Osteocyte (in vitro differentiated cells): ENCODE results near the gene ADAM29. TPM values are rescaled to one million over a fixed set of nuclear protein-coding genes. Genes with fewer than 3 reads are reported as not detected.
"Not testable (repeated sequence)": the region's sequence is repeated elsewhere in the genome, so short reads cannot be mapped to it uniquely, and the experiment has no call there.

ENCODE experiments used
- DNase-seq: peaks from one replicate; pipeline ENCODE4 v3.0.0; 2021; ENCODE audit warnings: mixed read lengths; ENCODE audit not compliant: unreplicated experiment; ENCODE audit errors: extremely low spot score
- H3K27ac Mint-ChIP-seq: one replicate; pipeline ENCODE4 v1.8.0; 2021; ENCODE audit warnings: mild to moderate bottlenecking, mixed read lengths; ENCODE audit not compliant: unreplicated experiment
- H3K27me3 Mint-ChIP-seq: one replicate; pipeline ENCODE4 v1.8.0; 2021; ENCODE audit warnings: mixed read lengths; ENCODE audit not compliant: unreplicated experiment
- H3K36me3 Mint-ChIP-seq: one replicate; pipeline ENCODE4 v1.8.0; 2021; ENCODE audit warnings: mixed read lengths; ENCODE audit not compliant: unreplicated experiment
- H3K4me1 Mint-ChIP-seq: one replicate; pipeline ENCODE4 v1.8.0; 2021; ENCODE audit warnings: mixed read lengths; ENCODE audit not compliant: unreplicated experiment
- H3K4me3 Mint-ChIP-seq: one replicate; pipeline ENCODE4 v1.8.0; 2021; ENCODE audit warnings: mild to moderate bottlenecking, moderate library complexity, mixed read lengths; ENCODE audit not compliant: unreplicated experiment
- H3K9me3 Mint-ChIP-seq: one replicate; pipeline ENCODE4 v1.8.0; 2021; ENCODE audit warnings: mixed read lengths; ENCODE audit not compliant: unreplicated experiment
- CTCF ChIP-seq: fragments of 200-600 bp; sonication (generic); IDR thresholded peaks from 2 replicates; pipeline ENCODE4 v1.5.0; 2021; ENCODE audit warnings: antibody characterized with exemption, mild to moderate bottlenecking, moderate library complexity
- total RNA-seq: library from RNA; stranded (reverse); gene quantifications from 2 replicates; pipeline ENCODE4 v1.2.1, GENCODE V29; 2021

ADAM29 gene
- total RNA-seq, 1 donor from 2014 or later = not detected

DNA sequence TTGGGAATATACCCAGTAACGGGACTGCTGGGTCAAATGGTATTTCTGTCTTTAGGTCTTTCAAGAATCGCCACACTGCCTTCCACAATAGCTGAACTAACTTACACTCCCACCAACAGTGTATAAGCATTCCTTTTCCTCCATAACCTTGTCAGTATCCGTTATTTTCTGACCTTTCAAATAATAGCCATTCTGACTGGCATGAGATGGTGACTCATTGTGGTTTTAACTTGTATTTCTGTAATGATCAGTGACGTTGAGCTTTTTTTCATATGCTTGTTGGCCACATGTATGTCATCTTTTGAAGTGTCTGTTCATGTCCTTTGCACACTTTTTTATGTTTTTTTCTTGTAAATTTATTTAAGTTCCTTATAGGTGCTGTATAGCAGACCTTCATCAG, 81.2 kb downstream of the ADAM29 start:
- peaks cover 34% of the 10 kb centered on the region for H3K9me3 Mint-ChIP-seq

GRCh38 chr4:175017751-175018150, 99.6 kb downstream of the ADAM29 start:
- DNase-seq = no peak
- Mint-ChIP-seq H3K4me1 (no peaks in the 10 kb centered on the region), H3K9me3 (peaks cover 6% of the 10 kb centered on the region), H3K27me3 (peaks cover 5% of the 10 kb centered on the region), H3K4me3 (no peak overlapping the region), H3K27ac (no peak overlapping the region), H3K36me3 (no peaks in the 10 kb centered on the region)
- no peak for TF ChIP-seq CTCF

More for the DNA sequence above, 81.2 kb downstream of the ADAM29 start:
- Mint-ChIP-seq H3K4me3 (no peak overlapping the region), H3K36me3 (peaks cover 2% of the 10 kb centered on the region), H3K4me1 (peaks cover 14% of the 10 kb centered on the region), H3K27ac (peak overlapping the region; percentile 17), H3K27me3 (peaks cover 3% of the 10 kb centered on the region)
- no peak for TF ChIP-seq CTCF
- no peak for DNase-seq

GRCh38 chr4:175019447-175019846, 101.3 kb downstream of the ADAM29 start:
- DNase-seq, H3K27ac Mint-ChIP-seq, H3K27me3 Mint-ChIP-seq, H3K9me3 Mint-ChIP-seq, H3K36me3 Mint-ChIP-seq, H3K4me1 Mint-ChIP-seq, H3K4me3 Mint-ChIP-seq: not testable (repeated sequence)

Other genes starting within 250 kb of the ADAM29 start
- gene GLRA3, start 89.1 kb upstream of the ADAM29 start, total RNA-seq = not detected in 2 replicates